ENCODE results near the gene TNIP2.
A peak's percentile ranks its signal among the peaks of the same experiment; 100 is the strongest.

Gene TNIP2

DNA sequence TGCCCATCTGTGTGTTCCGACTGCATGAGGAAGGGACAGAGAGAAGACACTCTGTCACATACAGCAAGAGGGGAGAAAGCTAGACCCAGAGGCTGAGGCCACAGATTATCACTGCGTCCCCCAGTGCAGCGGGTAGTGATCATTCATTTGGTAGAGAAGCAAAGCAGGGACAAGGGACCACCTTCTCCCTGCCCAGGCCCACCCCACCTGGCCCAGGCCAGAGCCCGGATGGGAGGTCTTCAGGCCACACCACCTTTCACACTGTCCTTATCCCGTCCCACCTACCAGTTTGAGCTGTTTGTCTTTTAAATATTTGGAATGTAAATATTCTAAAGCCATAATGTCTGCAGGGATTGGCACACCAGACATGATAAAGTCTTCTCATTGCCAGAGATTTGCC is 10.6 kb downstream of the TNIP2 start:
- peaks cover 40% of the 10 kb centered on the region for H3K4me1 ChIP-seq (ENCODE audit: low read length)
- DNase-seq = no peak
- peak overlapping the region; percentile 98 for H3K4me2 ChIP-seq (ENCODE audit: low read depth, low read length)
- H4K20me1 ChIP-seq (ENCODE audit: insufficient read depth, low read length) = no peaks in the 10 kb centered on the region
- no peaks in the 10 kb centered on the region for H3K9me3 ChIP-seq (replicated peaks; ENCODE audit: insufficient read depth, low read length)
- H3K79me2 ChIP-seq (ENCODE audit: low read length) = peaks cover 40% of the 10 kb centered on the region
- no peaks in the 10 kb centered on the region for H3K27me3 ChIP-seq (replicated peaks; ENCODE audit: insufficient read depth, low read length)
- TF ChIP-seq EZH2phosphoT487 (IDR thresholded peaks at IDR 0.05; ENCODE audit: low read length) = no peak
- H2AFZ ChIP-seq (ENCODE audit: low read length) = no peak overlapping the region
- peak overlapping the region; percentile 88 for H3K27ac ChIP-seq (ENCODE audit: low read length)
- H3K9ac ChIP-seq (ENCODE audit: low read length) = peak overlapping the region; percentile 44; the same call in 1 of the 2 replicates
- H3K9me2 ChIP-seq (replicated peaks; ENCODE audit: insufficient read depth, low read length) = no peaks in the 10 kb centered on the region
- peak overlapping the region; percentile 5; the same call in 1 of the 2 replicates for H3K4me3 ChIP-seq (ENCODE audit: low read length)
- H3F3A ChIP-seq (ENCODE audit: insufficient read depth, low read length) = peaks cover 32% of the 10 kb centered on the region
- H3K36me3 ChIP-seq (replicated peaks; ENCODE audit: insufficient read depth, low read length) = peaks cover 7% of the 10 kb centered on the region; the same call in 1 of the 2 replicates

- Histone ChIP-seq H3K27ac (ENCODE audit: low read length) (peak overlapping the region; percentile 88; the same call in 1 of the 2 replicates), H3F3A (ENCODE audit: insufficient read depth, low read length) (peaks cover 32% of the 10 kb centered on the region), H3K4me3 (ENCODE audit: low read length) (no peak overlapping the region), H3K9me3 (replicated peaks; ENCODE audit: insufficient read depth, low read length) (no peaks in the 10 kb centered on the region), H3K27me3 (replicated peaks; ENCODE audit: insufficient read depth, low read length) (no peaks in the 10 kb centered on the region), H3K9ac (ENCODE audit: low read length) (no peak overlapping the region), H3K4me2 (ENCODE audit: low read depth, low read length) (no peak overlapping the region), H3K79me2 (ENCODE audit: low read length) (peaks cover 33% of the 10 kb centered on the region), H3K36me3 (replicated peaks; ENCODE audit: insufficient read depth, low read length) (peaks cover 7% of the 10 kb centered on the region; the same call in 1 of the 2 replicates), H3K4me1 (ENCODE audit: low read length) (peaks cover 40% of the 10 kb centered on the region), H2AFZ (ENCODE audit: low read length) (no peak overlapping the region), H3K9me2 (replicated peaks; ENCODE audit: insufficient read depth, low read length) (no peaks in the 10 kb centered on the region), H4K20me1 (ENCODE audit: insufficient read depth, low read length) (no peaks in the 10 kb centered on the region)
- DNase-seq = no peak
- TF ChIP-seq EZH2phosphoT487 (IDR thresholded peaks at IDR 0.05; ENCODE audit: low read length) = no peak
- no peak for TF ChIP-seq EZH2 (optimal IDR thresholded peaks at IDR 0.05; ENCODE audit: low read depth, low read length)
- TF ChIP-seq CTCF (IDR thresholded peaks at IDR 0.05; ENCODE audit: low read length) = no peak
Observed at GRCh38 chr4:2744576-2745270, 11.4 kb downstream of the TNIP2 start.

DNA sequence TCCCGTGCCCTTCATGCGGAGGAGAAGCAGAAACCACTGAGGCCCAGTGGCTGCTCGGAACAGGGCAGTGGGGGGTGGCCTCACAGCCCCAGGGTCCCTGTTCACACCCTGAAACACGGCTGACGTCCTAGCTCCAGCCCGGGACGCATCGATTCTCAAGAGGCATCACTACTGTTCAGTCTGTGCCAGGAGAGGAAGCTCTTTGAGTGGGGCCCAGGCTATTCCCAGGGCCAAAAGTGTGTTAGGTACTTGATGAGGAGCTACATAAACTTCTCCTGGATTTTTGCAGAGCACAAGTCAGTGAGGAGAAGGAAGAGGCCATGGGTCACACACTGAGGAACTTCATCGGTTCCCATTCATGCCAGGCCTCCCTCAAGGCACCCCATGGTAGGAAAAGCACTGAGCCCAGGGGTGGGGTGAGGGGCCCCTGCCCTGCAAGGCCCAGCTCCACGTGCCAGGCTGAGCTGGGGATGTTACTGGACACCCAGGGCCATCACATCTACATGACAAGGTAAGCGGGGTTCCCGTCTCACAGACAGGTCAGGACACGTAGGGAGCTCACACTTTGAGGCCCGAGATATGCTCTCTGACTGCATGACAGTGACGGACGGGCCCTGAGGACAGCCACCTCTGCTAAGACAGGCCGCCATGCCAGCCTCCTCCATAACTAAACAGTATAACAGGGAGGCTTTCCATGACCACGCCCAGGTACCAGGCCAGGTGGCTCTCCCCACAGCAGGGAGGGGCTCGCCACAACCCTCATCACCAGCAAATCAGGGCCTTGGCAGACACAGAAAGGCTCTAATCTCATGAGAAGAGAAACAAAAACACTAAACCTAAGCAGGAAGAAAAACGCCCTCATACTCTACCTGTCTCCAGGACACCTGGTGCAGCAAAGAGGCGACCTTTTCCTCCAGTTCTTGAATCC is 12.4 kb downstream of the TNIP2 start:
- H2AFZ ChIP-seq (ENCODE audit: low read length) = no peak overlapping the region
- H3K36me3 ChIP-seq (replicated peaks; ENCODE audit: insufficient read depth, low read length) = peaks cover 7% of the 10 kb centered on the region; the same call in 1 of the 2 replicates
- no peaks in the 10 kb centered on the region for H3K9me2 ChIP-seq (replicated peaks; ENCODE audit: insufficient read depth, low read length)
- no peak overlapping the region for H3K9ac ChIP-seq (ENCODE audit: low read length)
- peak; percentile 12 for DNase-seq
- no peak for TF ChIP-seq EZH2phosphoT487 (IDR thresholded peaks at IDR 0.05; ENCODE audit: low read length)
- H3K27me3 ChIP-seq (replicated peaks; ENCODE audit: insufficient read depth, low read length) = no peaks in the 10 kb centered on the region
- H4K20me1 ChIP-seq (ENCODE audit: insufficient read depth, low read length) = no peaks in the 10 kb centered on the region
- H3K27ac ChIP-seq (ENCODE audit: low read length) = peak overlapping the region; percentile 35; the same call in 1 of the 2 replicates
- H3K79me2 ChIP-seq (ENCODE audit: low read length) = peaks cover 23% of the 10 kb centered on the region
- H3K4me2 ChIP-seq (ENCODE audit: low read depth, low read length) = no peak overlapping the region
- H3K4me3 ChIP-seq (ENCODE audit: low read length) = no peak overlapping the region
- H3K4me1 ChIP-seq (ENCODE audit: low read length) = peaks cover 40% of the 10 kb centered on the region
- peaks cover 32% of the 10 kb centered on the region for H3F3A ChIP-seq (ENCODE audit: insufficient read depth, low read length)
- no peaks in the 10 kb centered on the region for H3K9me3 ChIP-seq (replicated peaks; ENCODE audit: insufficient read depth, low read length)

DNA sequence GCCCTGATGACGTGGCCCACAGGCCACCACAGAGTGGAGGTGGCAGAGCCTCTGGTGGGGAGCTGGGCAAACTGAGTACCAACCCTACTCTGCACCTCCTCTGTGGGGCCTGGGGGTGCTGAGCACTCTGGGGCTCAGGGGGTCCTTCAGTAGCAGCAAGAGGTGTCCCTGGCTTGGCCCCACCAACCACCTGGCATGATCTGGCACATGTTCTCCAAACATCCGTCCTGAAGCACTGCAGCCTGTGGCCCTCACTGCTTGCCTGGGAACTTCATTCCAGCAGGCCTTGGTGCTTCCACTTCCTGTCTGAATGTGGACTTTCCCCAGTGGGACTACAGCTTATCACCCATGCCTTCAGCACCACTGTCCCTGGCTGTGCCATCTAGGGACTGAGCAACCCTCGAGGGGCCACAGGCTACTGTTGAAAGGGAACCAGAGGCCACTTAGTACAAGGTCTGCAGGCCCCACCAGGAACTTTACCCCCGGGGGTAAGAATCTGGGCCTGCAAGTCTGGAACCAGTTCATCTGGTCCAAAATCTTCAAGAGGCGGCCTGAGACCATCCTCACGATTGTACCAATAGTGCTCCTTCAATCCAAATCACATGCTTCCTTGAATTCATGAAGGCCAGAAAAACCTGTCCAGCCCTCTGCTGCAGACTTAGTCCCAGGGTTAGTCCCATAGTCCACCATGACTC is 13.2 kb downstream of the TNIP2 start:
- no peak overlapping the region for H3K27ac ChIP-seq (ENCODE audit: low read length)
- H3K36me3 ChIP-seq (replicated peaks; ENCODE audit: insufficient read depth, low read length) = peaks cover 7% of the 10 kb centered on the region; the same call in 1 of the 2 replicates
- no peak for TF ChIP-seq EZH2 (optimal IDR thresholded peaks at IDR 0.05; ENCODE audit: low read depth, low read length)
- TF ChIP-seq CTCF (IDR thresholded peaks at IDR 0.05; ENCODE audit: low read length) = no peak
- no peak for TF ChIP-seq EZH2phosphoT487 (IDR thresholded peaks at IDR 0.05; ENCODE audit: low read length)

More for the DNA sequence above, 13.2 kb downstream of the TNIP2 start:
- no peak for DNase-seq
- Histone ChIP-seq H3K9me3 (replicated peaks; ENCODE audit: insufficient read depth, low read length) (no peaks in the 10 kb centered on the region), H4K20me1 (ENCODE audit: insufficient read depth, low read length) (no peaks in the 10 kb centered on the region), H3K4me3 (ENCODE audit: low read length) (no peak overlapping the region), H3F3A (ENCODE audit: insufficient read depth, low read length) (peaks cover 32% of the 10 kb centered on the region), H3K4me2 (ENCODE audit: low read depth, low read length) (no peak overlapping the region), H3K9ac (ENCODE audit: low read length) (no peak overlapping the region), H3K4me1 (ENCODE audit: low read length) (peaks cover 39% of the 10 kb centered on the region), H3K9me2 (replicated peaks; ENCODE audit: insufficient read depth, low read length) (no peaks in the 10 kb centered on the region), H3K27me3 (replicated peaks; ENCODE audit: insufficient read depth, low read length) (no peaks in the 10 kb centered on the region), H3K79me2 (ENCODE audit: low read length) (peaks cover 21% of the 10 kb centered on the region), H2AFZ (ENCODE audit: low read length) (no peak overlapping the region)

Data from MM.1S (cell line).